HEK293T (cell line): Measurements from ENCODE around the gene PHF3.

Source experiments
- FOXM1 ChIP-seq: fragments of 450-650 bp; IDR thresholded peaks from 2 replicates; pipeline ENCODE4 v1.6.1; 2017; ENCODE audit warnings: mild to moderate bottlenecking, borderline replicate concordance
- HDGF ChIP-seq: fragments of 450-650 bp; IDR thresholded peaks from 2 replicates; pipeline ENCODE4 v1.6.1; 2017; ENCODE audit warnings: antibody characterized with exemption, borderline replicate concordance
- NFRKB ChIP-seq: fragments of 450-650 bp; IDR thresholded peaks from 2 replicates; pipeline ENCODE4 v1.6.1; 2016; ENCODE audit warnings: mild to moderate bottlenecking, moderate library complexity
- SP1 ChIP-seq: fragments of 450-650 bp; IDR thresholded peaks from 2 replicates; pipeline ENCODE4 v1.6.1; 2017
- ZNF384 ChIP-seq: fragments of 450-650 bp; IDR thresholded peaks from 2 replicates; pipeline ENCODE4 v1.6.1; 2016

DNA sequence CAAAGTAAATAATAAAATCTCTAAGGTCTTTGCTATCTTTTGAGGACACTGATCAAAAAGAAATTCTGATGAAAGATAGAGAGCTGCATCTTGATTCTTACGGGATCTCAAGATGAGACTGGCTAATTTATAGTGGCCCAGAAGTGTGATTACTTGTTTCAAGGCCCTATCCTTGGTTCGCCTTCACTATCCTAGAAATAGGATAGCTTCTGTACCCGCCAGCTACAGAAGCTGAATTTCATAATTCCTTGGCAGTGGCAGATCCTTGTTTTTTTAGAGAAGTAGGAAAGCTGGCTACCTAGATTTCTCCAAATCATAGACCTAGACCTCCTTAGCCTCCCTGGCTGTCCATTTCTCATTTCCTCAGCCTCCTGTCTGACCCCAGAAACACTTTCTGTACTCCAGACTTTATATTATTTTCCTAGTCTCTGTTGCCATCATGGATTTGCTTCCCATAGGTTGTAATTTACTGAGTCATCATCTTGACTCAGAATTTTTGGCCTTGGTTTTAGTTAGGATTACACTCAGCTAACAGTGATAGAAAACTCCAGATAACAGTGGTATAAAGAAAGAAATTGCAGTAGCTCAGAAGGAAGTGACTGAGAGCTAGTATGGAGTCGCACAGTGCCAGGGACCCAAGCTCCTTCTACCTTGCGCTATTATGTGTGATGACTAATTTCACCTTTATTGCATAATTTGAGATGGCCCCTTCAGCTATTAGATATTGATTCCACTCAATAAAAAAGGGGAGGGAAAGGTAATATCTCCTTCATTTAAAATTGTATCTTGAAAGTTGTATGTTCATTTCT, 27.7 kb downstream of the PHF3 start:
- TF ChIP-seq HDGF = no peak
- TF ChIP-seq SP1 = no peak
- TF ChIP-seq ZNF384 = no peak
- no peak for TF ChIP-seq FOXM1
- TF ChIP-seq NFRKB = no peak
